COR-L47 (cell line): ENCODE data around the gene UBE2H.

Experiments used
- DNase-seq: peaks from one replicate; lab custom pipeline; 2025; lab: John Stamatoyannopoulos, UW

The UBE2H gene

DNA sequence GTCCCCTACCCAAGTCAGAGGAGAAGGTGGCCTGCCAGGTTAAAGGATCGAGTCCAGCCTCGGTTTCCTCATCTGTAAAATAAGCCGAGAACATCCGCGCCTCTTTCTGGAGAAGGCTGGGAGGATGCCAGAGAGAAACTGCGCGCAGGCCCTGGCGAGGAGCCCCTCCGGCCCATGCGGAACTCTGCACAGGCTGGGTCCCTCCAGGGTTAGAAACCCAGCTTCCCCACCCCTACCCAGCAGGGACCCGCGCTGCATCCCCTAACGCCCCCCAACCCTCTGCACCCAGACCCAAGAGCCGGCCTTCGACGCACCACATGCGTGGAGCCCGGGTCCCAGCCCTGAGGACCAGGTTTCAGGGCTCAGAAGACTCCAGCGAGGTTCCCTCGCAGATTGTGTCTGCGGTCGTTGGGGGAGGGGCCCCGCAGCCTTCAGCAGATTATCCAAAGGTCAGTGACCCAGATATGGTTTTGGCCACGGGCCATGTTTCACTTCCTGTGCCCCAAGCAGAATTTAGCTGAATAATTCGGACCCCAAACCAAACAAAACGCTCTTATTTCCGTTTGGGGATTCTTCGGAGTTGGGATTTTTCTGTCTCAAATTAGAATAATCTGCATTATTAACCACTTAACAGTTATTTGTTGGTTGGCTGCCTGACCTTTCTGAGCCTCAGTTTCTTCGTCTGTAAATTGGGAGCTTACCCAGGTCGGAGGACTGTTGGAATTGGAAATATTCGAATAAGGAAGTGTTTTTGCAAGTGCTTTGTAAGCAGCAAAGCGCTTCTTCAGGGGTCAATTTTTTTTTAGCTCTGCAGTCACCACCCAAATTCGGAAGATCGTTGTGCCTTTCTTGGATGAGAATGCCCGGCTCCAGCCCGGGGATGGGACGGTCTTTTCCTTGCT lies 167.7 kb downstream of the UBE2H start:
- no peak for DNase-seq

DNA sequence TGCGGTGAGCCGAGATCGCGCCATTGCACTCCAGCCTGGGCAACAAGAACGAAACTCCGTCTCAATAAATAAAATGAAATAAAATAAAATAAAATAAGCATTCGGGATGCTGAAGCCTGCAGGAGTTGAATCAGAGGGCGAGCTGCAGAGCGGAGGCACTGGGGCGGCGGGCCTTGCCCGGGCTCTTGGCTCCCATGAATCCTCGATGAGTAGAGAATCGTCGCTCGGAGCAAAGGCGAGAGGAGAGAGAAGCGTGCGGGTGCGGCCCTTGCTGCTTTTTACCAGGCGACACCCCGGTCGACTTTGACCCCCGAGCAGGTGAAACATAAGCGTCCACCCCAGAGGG lies 168.3 kb downstream of the UBE2H start:
- no peak for DNase-seq

DNA sequence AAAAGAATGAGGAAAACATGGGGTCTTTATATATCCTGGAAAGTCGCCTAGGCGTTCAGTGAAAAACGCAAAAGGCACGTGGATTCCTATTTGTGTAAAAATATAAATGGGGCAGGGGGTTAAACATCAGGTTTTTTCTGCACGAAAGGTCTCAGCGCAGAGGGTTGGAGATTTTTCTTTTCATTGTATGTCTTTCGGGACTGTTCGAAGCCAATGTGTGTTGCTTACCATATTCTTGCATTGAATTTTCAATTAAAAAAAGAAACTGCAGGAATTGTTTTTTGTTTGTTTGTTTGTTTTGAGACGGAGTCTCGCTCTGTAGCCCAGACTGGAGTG lies 169.2 kb downstream of the UBE2H start:
- no peak for DNase-seq

DNA sequence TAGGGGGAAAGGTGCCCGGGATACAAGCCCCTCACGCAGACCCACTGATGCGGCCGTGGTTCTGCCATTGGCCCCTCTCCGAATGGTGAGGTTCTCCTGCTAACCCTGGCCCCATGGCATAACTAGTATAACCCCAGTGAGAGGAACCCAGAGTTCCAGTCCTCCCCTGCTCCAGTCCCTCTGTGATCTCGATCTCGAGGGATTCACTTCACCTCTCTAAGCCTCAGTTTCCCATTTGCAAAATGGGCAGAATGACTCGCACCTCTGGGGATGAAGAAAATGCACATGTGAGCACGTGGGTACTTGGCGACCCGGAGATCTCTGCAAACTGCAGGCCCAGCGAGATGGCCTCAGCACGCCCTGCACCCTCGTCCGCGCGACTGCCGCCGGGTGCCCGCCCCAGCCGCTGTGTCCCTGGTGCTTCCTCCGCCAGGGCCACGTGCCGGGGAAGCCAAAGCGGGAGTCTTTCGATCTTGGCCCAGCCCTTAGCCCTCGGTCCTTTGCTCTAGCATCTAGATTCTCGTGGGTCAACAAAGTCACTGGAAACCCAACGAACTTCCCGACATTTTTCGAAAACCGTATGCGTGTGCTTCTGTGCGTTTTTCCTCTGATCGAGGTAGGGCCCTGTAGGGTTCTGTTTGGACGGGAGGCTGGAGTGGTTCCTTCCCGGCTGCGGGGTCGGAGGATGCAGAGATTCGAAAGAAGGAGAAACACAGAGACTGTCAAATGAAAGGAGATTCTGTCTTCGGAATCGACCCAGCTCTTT lies 169.8 kb downstream of the UBE2H start:
- no peak for DNase-seq

DNA sequence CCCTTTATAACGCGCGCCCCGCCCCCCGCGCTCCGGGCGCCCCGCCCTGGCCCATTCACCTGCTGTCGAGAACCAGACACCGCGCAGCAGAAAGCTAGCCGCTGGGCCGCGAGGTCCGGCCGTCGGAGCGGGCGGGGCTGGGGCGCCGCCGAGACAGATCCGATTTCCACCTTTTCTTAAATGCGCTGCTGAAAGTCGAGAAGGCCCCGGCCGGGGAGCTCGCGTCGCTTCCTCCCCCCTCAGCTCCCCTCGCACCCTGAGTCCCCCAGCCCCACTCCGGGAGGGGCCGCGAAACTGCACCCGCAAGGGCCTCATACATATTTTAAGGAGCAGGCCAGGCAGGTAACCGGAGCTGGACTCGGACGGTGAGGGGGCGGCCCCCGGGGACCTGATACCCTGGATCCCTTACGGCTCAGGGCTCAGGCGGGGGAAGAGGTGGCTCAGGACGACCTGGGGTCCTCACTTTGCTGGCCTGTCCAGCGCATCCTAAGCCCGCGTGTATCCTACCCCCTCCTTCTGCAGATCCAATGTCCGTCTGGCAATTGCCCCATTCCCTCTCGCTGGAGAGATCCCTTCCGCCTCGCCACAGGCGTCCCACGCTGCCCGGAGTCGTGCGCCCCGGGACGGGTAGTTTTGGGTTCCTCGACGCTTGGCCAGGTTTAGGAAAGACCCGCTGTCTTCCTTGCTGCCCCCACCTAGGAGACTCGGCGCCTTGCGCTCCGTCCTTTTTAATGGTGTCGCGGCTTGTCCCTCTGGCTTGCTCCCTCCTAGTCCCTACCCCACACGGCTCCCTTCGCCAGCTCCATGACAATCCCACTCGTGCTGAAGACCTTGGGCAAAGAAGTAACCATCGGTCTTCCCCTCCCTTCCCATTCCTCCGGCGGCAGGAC lies 170.6 kb downstream of the UBE2H start:
- no peak for DNase-seq

DNA sequence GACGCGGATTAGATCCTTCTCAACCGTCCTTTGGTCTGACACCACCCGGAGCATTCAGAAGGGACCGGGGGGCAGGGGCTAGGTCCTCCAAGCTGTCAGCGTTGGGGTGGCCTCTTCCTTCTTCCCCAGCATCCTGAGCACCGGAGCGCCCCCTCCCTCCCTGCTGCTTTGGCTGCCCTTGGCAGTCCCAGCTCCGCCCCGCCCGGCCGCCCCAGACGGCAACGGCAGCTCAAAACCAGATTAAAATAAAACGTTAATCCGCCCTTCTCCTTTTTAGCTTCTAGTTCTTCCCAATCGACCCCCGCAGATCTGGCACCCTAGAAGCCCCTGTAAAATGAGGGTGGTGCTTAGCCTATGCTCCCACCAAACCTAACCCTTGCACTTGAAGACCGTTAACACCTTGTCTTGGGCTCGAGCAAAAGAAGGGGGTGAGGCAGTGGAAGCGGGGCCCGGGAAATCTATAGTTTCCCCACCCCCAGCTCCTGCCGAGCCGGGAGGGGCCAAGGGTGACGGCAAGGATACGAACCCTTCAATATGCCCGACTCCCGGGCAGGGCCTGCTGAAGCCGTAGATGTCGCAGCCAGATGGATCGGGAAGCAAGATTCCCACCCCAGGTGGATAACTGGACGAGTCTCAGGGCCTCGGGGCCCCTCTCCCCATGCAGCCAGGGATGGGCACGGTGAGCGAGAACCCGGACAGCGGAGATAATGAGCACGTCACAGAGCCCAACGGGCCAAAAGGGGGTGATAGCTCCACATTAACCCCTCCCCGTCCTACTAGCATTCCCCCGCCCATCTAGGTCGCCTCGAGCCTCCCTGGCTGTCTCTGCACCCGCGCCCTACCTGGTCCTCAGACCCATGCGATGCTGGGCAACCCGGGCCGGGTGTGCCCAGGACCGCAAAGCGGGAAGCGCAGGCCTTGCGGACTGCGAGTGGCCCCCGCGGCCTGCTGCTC lies 171.5 kb downstream of the UBE2H start:
- peak; percentile 24 for DNase-seq
